Stimulated activated CD8-positive, alpha-beta memory T cell treated with anti-CD3 and anti-CD28 coated beads, Interleukin-7, amount 100 ng/mL, for 1 hour (primary cell): ENCODE data around the gene GPC6.

ENCODE experiments used
- DNase-seq, 2 donors: peaks; one replicate each; pipeline ENCODE4 v3.0.0-alpha.2; 2020; ENCODE audit warnings: low read depth in 2 of 2

Gene GPC6

GRCh38 chr13:93561576-93562225 is 335.1 kb downstream of the GPC6 start:
- no peak for DNase-seq

GRCh38 chr13:93562676-93563075 is 336.1 kb downstream of the GPC6 start:
- DNase-seq, result no peak

GRCh38 chr13:93577105-93577504 is 350.5 kb downstream of the GPC6 start:
- no peak for DNase-seq

- no peak for DNase-seq
Observed at GRCh38 chr13:93589788-93590187, 363.2 kb downstream of the GPC6 start.

GRCh38 chr13:93603043-93603442 is 376.4 kb downstream of the GPC6 start:
- DNase-seq, result no peak

GRCh38 chr13:93614776-93615175 is 388.2 kb downstream of the GPC6 start:
- no peak for DNase-seq

GRCh38 chr13:93620181-93620765 is 393.7 kb downstream of the GPC6 start:
- DNase-seq, result no peak

GRCh38 chr13:93621051-93621450 is 394.4 kb downstream of the GPC6 start:
- DNase-seq, result no peak

- DNase-seq, result no peak
Observed at GRCh38 chr13:93621966-93622365, 395.4 kb downstream of the GPC6 start.

GRCh38 chr13:93624311-93624777 is 397.7 kb downstream of the GPC6 start:
- no peak for DNase-seq

GRCh38 chr13:93625536-93625935 is 398.9 kb downstream of the GPC6 start:
- no peak for DNase-seq

GRCh38 chr13:93628136-93628797 is 401.7 kb downstream of the GPC6 start:
- DNase-seq, result no peak

- DNase-seq, result no peak
Observed at GRCh38 chr13:93635616-93636032, 409.0 kb downstream of the GPC6 start.

- no peak for DNase-seq
Observed at GRCh38 chr13:93637852-93638251, 411.2 kb downstream of the GPC6 start.

GRCh38 chr13:93640452-93640851 is 413.8 kb downstream of the GPC6 start:
- DNase-seq, result no peak

GRCh38 chr13:93646245-93646644 is 419.6 kb downstream of the GPC6 start:
- no peak for DNase-seq

GRCh38 chr13:93649496-93649895 is 422.9 kb downstream of the GPC6 start:
- no peak for DNase-seq

GRCh38 chr13:93653776-93654175 is 427.2 kb downstream of the GPC6 start:
- no peak for DNase-seq

- DNase-seq, result no peak
Observed at GRCh38 chr13:93655154-93655553, 428.5 kb downstream of the GPC6 start.

GRCh38 chr13:93660391-93661063 is 433.9 kb downstream of the GPC6 start:
- no peak for DNase-seq

- DNase-seq, result no peak
Observed at GRCh38 chr13:93670866-93671265, 444.3 kb downstream of the GPC6 start.

GRCh38 chr13:93672996-93673395 is 446.4 kb downstream of the GPC6 start:
- no peak for DNase-seq

GRCh38 chr13:93673885-93674284 is 447.3 kb downstream of the GPC6 start:
- DNase-seq, result no peak
